HuH-7 (cell line): ENCODE results near the gene EGLN1.
"Not testable (repeated sequence)": the region's sequence is repeated elsewhere in the genome, so short reads cannot be mapped to it uniquely, and the experiment has no call there.

Experiments used
- DNase-seq: peaks from one replicate; pipeline ENCODE4 v3.0.0; 2011; ENCODE audit warnings: low spot score

Gene EGLN1

DNA sequence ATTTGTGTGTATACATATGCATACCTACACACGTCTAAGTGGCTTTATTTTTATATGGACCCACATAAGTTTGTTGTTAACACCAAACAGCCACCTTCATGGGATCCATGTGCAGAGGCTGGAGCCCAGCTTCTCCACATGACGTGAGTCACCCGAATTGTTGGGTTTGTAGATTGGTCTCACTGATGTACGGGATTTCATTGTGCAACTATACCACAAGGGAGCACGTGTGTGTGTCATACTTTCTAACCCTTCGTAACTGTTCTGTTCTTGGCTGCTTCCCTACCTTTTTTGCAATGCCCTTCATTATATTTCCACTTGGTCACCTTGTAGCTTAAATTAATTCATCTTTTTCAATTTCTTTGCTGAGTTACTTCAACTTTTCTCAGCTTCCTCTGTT, 63.0 kb downstream of the EGLN1 start:
- DNase-seq = no peak

DNA sequence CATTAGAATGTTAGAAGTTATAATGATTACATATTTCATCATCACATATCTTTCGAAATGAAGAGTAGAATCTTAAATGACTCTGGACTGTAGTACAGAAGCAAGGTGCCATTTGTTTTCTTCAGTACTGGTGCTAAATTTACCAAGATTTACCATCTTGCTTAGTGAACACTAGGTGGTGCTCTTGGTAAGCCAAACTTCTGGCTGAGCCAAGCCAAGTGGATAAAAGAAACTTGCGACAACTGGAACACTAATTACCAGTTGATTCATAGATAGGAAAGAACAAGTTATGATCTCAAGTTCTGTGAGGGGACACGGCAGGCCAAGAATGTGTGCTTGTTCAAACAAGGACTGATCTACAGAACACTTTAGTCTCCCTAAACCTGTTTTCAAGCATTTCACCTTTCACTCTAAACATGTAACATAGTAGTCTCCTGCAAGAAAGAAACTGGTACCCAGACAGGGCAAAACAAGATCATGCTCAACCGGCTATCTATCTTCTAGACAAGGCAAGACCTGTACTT, 64.2 kb downstream of the EGLN1 start:
- DNase-seq = peak; percentile 39

DNA sequence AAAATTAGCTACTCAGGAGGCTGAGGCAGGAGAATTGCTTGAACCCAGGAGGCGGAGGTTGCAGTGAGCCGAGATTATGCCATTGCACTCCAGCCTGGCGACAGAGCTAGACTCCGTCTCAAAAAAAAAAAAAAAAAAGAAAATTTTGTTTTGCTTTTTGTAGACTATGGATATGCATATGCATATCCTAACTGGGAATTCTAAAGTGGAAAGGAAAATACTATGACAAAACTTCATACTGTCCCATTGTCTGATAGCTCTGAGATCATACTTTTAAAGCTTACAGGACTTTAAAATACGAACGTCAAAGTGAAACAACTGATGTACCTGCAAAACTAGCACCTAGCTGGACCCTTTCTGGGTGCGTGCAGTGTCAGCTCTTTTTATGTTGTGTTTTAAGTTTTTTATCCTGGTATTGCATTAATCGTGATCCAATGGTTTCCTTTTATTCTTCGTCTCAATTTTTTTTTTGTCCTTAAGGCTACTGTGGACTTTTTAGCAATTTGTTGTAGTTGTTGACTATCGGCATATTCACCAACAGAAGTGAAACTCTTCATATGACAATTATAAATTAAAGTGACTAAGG, 64.8 kb downstream of the EGLN1 start:
- no peak for DNase-seq

DNA sequence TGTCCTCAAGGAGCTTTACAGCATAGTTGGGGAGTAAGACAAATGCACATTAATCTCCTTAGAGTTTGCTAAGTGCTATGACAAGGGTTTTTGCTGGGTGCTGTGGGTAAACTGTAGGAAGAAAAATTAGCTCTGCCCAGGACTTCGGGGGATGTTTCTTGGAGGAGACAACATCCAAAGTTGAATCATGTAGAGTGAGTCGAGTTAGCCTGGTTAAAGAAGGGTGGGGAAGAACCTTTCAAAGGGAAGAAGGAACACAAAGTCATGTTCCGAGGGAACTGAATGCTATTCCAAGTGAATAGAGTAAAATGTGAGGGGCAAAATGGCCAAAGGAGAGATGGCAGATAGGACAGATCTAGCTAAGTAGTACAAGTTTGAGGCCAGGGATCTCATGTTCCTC, 66.9 kb downstream of the EGLN1 start:
- DNase-seq = no peak

DNA sequence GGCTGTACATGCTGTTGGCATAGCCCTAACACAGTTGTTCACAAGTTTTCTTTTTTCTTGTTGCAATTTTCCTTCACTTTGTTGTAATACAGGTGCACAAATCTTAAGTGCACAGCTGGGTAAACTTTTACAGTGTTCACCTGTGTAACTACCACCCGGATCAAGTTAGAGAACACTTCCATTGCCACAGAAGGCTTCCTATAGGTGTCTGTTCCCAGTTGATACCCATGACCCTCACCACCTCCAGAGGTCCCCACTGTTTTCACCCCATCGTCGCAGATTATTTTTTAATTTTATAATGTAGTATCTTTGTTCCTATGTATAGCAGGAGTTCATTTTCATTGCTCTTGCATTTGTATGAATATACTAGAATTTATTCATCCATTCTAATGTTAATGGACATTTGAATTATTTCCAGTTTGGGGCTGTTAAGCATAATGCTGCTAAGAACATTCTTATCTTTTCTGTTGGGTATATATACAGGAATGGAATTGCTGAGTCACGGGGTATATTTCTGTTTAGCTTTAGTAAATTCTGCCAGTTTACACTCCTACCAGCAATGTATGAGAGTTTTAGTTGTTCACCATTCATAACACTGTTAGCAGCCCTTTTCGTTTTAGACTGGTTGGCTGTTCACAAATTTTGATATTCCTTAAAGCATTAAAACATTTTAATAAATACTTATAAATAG, 67.6 kb downstream of the EGLN1 start:
- no peak for DNase-seq

DNA sequence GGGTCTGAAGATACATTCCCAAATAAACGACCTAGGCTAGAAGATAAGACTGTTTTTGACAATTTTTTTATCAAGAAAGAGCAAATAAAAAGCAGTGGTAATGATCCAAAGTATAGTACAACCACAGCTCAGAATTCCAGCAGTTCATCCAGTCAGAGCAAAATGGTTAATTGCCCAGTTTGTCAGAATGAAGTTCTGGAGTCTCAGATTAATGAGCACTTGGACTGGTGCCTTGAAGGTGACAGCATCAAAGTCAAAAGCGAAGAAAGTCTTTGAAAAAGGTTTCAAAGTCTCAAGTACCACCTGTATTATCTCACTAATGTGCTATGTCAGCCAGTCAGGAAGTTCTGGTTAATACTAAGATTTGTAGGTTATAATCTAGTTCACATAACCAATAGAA, 69.0 kb downstream of the EGLN1 start:
- DNase-seq = no peak

DNA sequence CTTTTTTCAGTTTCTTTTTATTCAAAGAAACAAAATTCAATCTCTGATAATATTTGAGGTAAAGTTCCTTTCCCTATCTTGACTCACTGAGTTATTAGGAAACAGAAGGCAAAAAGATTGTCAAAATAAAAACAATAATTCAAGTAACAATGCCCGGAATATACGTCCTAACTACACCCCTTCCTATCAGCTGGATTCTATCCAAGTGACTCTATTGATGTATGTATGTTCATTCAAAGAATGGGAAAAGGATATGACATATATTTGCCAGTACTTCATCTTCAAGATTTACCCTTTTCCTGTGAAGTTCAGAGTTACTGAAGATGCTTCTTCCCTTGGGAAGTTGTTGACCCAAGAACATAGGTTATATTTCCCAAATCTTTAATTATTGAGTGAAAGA, 70.3 kb downstream of the EGLN1 start:
- no peak for DNase-seq

DNA sequence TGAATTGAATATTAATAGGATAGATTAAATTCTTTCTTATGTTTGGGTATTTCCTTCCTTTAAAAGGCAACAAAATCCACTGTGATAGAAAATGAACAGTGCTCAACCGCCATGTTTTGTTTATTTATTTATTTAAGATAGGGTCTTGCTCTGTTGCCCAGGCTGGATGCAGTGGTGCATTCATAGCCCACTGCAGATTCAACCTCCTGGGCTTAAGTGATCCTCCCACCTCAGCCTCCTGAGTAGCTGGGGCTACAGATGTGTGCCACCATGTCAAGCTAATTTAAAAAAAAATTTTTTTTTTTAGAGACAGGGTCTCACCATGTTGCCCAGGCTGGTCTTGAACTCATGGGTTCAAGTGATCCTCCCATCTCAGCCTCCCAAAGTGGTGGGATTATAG, 73.2 kb downstream of the EGLN1 start:
- DNase-seq = not testable (repeated sequence)

DNA sequence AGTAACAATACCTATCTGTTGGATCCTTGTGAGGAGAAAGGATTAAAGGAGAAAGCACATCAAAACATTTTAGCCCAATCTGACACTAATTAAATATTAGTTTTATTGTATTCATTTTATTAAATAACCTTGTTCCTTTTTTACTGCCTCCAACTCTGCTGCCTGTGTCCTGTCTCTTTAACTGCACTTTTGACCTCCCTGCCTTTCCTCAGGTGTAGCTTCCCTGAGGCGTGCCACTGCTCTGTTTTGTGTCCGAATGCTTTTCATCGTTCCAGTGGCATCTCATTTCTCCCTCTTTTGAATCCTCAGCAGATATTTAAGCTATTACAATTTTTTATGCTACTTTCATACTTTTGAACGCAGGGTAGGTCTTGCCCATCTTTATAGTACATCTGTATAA, 73.6 kb downstream of the EGLN1 start:
- DNase-seq = no peak

DNA sequence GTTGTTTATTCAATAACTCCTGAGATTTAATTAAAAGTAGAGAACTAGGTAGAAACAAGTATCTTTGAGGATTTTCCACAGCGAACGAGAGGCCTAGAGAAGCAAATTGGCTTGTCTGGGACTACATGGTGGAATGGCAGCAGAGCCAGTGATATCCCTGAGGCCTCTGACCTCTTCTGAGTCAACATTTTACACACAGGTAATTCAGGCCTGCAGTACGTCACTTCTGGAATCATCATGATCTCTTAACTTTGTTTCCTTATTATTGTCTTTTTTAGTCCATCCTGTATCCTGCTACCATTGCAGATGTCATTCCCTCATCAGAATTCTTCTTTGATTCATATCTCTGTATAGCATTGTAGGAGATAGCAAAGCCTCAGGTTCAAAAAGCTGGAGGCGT, 74.1 kb downstream of the EGLN1 start:
- no peak for DNase-seq

DNA sequence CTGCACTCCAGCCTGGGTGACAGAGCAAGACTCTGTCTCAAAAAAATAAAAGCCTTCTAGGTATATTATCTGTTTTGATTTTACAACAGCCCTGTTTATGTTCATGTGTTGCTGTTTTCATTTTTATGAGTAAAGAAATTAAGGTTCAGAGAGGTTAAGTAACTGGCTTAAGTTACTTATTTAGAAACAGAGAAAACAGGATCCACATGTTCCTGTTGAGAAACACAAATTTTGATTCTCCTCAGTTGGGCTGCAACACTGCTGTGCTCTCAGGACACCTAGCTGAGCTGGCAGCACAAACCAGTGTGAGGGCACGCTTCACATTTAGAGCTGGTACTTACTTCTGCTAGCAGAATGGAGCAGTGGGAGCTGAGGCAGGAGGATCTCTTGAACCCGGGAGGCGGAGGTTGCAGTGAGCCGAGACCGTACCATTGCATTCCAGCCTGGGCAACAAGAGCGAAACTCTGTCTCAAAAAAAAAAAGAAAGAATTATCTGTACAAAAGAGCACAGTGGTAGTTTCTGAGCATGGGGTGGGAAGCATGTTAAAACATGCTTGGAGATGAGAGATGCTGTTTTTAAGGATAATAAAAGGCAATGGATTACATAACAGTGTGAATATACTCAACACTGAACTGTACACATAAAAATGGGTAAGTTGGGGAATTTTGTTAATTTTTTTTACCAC, 81.6 kb downstream of the EGLN1 start:
- DNase-seq = no peak

DNA sequence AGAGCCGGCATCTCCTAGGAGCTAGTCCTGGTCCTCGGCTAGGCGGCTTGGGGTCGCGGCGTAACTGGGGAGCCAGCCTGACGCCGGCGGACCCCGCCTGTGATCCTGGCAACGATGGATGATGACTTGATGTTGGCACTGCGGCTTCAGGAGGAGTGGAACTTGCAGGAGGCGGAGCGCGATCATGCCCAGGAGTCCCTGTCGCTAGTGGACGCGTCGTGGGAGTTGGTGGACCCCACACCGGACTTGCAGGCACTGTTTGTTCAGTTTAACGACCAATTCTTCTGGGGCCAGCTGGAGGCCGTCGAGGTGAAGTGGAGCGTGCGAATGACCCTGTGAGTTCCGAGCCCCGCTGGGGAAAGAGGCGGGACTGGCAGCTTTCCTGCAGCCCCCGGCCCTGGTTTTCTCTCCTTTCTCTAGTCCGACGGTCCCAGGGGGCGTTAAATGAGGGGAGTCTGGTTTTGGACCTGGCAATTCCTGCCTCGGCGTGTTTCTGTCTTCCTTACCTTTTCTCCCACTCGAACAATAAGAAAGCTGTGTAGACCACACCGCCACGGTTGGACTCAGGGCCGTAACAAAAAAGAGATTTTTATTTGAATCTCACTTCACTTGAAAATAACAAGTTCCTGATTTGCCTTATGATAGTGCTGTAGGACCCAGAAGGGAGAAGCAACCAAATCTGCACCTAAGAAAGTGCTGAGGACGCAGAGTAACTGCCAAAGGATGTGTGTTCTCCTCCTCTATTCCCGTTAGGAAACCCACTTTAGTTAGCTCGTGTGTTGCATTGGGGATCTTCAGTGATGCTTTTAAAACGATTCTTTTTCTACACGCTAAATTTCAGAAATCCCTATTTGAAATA, 83.6 kb downstream of the EGLN1 start, which contains the start of gene SPRTN:
SPRTN (plus strand) TSS at position 24 of the 859 bp plus-strand sequence; CDS start at position 115, 91 bp downstream.
- DNase-seq = peak; percentile 93

DNA sequence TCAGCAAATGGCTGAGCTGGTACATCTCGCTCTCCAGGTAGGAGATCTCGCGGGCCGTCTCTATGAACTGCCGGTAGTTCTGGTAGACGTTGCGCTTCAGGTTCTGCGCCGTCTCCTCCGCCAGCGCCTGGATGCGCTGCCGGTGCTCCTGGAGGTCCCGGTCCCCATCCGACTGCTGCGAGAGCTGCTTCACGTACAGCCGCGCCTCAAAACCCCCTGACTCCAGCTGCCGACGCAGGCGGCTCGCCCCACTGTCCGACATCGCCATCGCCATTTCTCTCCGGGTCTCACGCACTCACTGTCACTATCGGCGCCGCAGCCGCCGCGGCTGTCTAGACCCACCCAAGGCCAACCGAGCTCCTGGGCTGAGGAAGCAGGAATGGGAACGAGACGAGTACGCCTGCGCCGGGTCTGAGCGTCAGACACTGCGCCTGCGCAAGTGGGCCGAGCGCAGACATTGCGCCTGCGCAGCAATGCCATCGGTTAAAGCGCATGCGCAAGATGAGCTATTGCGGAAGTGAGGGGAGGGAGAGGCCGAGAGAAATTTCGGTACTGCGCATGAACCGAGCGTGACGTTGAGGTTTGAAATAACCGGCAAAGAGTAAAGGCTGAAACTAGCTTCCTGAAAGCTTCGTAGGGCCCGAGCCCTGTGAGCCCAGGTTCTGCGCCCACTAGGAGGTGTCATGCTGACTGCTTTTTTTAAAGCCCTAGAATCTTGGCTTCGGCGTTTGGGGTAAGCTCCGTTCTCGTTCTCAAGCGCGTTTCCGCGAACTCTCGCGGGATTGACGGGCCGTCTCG, 84.4 kb downstream of the EGLN1 start, which contains the start of gene EXOC8:
EXOC8 (minus strand) TSS at position 381 of the 798 bp plus-strand sequence; CDS start at position 274, 107 bp downstream.
- peak; percentile 97 for DNase-seq

DNA sequence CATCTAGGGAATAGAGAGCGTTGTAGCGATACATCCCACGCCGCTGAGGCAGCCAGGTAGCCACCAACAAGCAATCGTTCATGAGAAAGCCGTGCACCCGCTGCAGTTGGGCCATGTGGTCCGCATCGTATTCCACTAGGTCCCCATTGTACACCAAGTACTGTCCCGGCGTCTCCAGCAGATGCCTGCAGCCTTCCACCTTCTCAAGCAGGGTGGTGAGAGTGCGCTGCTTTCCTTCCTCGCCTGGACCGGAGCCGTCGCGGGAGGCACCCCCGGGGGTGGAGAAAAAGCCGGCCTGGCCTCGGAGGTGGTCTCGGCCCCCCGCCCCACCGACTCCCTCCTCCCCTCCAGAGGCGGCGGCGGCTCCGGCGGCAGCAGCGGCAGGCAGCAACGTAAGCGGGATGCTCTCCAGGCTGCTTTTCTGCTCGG, 85.0 kb downstream of the EGLN1 start:
- no peak for DNase-seq

DNA sequence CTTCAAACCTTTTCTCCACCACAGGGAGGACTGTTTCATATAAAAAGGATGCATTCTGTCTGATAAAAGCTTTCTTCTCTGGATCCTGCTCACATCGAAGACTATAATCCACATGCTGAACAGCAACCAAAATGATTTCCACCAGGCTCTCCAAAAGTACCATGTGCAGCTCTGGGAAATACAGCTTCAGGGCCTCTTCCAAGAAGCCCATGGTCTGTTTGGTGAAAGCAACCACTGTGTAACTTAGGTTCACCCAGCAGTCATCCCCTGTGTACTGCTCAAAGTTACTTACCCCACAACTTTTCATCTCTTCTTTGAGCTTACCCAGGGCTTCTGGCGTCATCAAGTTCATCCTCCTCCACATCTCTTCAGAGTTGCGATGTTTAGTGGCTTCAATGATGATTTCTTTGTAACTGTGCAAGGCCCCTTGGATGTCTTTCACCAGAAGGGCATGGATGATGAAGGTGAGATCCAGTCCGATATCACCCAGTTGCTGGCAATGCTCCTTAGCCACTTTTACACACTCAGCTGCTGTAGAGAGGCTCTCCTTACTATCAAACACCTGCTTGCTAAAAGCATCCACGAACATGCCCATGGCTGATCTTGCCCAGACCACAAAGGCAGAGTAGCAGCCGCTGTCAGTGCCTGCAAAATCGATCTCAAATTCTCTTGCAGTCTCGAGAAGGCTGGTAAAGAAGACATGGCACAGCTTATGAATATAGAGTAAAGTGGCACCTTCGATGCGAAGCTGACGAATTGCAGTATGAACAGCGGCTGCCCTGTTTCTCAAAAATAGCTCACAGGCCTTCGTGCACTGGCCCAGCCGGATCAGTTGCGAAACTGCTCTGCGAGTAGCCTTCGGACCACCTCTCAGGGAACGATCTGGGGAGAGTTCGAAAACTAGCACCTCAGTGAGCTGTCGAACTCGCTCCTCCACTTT, 86.2 kb downstream of the EGLN1 start:
- DNase-seq = peak; percentile 40

DNA sequence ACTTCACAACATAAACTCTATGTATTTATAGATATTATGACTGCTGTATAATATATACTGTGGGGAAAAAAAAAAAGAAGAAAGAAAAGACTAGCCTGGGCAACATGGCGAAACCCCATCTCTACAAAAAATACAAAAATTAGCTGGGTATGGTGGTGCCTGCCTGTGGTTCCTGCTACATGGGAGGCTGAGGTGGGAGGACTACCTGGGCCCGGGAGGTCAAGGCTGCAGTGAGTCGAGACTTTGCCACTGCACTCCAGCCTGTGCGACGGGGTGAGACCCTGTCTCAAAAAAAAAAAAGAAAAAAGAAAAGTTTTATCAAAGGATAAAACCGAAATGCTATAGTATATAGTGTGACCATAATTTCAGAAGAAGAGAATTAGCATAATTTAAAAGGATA, 87.1 kb downstream of the EGLN1 start:
- no peak for DNase-seq

DNA sequence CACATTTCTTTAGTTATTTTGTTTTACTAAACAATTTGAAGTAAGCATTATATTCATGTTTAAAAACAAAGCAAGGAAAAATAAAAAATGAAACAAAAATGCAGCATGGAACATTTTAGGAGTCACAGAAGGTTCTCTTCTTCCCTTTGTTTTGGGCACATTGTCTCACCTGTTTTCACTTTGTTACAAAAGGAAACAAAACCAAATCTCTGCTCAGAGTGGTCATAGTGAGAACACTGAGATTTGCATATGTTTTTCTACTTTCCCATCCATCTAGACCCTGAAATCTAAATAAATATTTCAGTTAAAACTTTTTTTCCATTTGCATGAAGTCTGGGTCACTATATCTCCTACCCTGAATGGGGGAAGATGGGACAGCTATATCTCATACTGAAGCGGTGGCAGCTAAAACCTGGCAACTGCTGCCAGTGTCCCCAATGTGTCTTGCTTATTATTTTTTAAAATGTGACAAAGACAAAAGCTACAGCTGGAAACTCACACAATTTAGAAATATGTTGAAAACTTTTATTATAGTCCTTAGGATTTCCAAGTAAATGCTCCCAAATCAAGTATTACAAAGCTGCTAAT, 87.9 kb downstream of the EGLN1 start:
- DNase-seq = no peak

DNA sequence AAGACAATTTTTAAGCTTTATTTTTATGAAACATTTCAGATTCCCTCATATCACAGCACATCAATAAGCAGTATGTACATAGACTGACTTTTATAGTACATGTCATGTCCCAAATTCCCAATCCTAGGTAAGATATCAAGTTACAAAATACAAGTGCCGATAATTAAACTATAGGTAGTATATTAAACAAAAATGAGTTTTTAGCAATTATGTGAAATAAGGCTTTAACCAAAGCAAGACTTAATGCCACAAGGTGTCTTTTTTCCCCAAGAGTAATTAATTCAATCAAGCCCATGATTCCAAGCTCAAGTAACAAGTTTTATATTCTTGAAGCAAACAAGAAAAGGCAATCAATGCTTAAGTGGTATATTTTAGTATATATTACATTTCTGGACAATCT, 89.3 kb downstream of the EGLN1 start:
- no peak for DNase-seq

DNA sequence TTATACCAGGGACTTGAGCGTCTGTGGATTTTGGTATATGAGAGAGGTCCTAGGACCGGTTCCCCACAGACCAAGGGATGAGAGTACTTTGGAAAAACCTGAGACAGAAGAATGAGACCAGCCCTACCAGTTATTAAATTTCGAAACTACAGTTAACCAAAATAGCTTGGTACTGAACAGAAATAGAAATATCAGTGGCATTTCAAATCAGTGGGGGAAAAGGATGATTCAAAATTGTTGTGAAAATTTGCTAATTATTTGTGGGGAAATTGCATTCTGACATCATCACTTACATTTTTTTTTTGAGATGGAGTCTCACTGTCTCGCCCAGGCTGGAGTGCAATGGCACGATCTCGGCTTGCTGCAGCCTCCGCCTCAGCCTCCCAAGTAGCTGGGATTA, 92.6 kb downstream of the EGLN1 start:
- DNase-seq = no peak

DNA sequence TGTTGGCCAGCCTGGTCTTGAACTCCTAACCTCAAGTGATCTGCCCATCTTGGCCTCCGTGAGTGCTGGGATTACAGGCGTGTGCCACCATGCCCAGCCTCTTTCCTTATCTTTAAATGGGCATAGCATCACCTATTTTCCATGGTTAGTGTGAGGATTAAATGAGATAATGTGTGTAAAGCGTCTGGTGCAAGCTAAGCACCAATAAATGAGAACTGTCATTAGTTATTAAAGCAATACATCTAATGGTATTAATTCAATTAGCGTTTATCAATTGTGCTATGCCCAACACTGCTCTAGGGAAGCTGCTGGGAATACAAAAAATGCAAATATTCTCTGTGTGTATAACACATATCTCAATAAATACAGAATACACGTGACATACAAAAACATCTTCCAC, 94.5 kb downstream of the EGLN1 start:
- no peak for DNase-seq
